Cardiac atrium fibroblast (primary cell): ENCODE data around the gene RNU2-1. TPM values are rescaled to one million over a fixed set of nuclear protein-coding genes. Genes with fewer than 3 reads are reported as not detected.

Experiments used
- total RNA-seq: library from RNA; depleted of rRNA; stranded (reverse); fragments of >200 nt; gene quantifications from 2 replicates; pipeline ENCODE4 v1.2.3, GENCODE V29; 2015

RNU2-1 gene
- total RNA-seq, result not detected in 2 replicates

GRCh38 chr17:43233877-43234276 is at the start of gene RNU2-1:
Gene RNU2-1 (minus strand): TSS chr17:43233977.

GRCh38 chr17:43228020-43228782 is 5.6 kb downstream of the RNU2-1 start, which contains the start of gene CCDC200:
Gene CCDC200 (minus strand): TSS chr17:43228623. CDS start chr17:43228554, 69 bp downstream.

GRCh38 chr17:43211480-43212402 is 22.0 kb downstream of the RNU2-1 start, which contains the start of gene TMEM106A:
Gene TMEM106A (plus strand): TSS chr17:43211875. CDS start chr17:43213042, 1,167 bp downstream.

Other genes starting within 250 kb of the RNU2-1 start
- 1,314 and 1,460 TPM in 2 replicates for gene RPL27, start 235.6 kb downstream of the RNU2-1 start, total RNA-seq
- gene IFI35, start 227.2 kb downstream of the RNU2-1 start, total RNA-seq, result 40.6 and 44.4 TPM in 2 replicates
- gene VAT1, start 211.6 kb downstream of the RNU2-1 start, total RNA-seq, result 194 and 208 TPM in 2 replicates
- 0.49 TPM in 1 of 2 replicates, not detected in the other for gene RND2, start 208.7 kb downstream of the RNU2-1 start, total RNA-seq
- gene BRCA1, start 108.6 kb downstream of the RNU2-1 start, total RNA-seq, result 5.0 and 6.3 TPM in 2 replicates
- gene NBR1, start 62.8 kb downstream of the RNU2-1 start, total RNA-seq, result 81.1 and 81.3 TPM in 2 replicates
- 3.9 and 5.1 TPM in 2 replicates for gene TMEM106A, start 22.1 kb downstream of the RNU2-1 start, total RNA-seq
- gene CCDC200, start 5.4 kb downstream of the RNU2-1 start, total RNA-seq, result not detected in 2 replicates
- 19.5 and 23.2 TPM in 2 replicates for gene ARL4D, start 165.0 kb upstream of the RNU2-1 start, total RNA-seq
- gene DHX8, start 250.0 kb upstream of the RNU2-1 start, total RNA-seq, result 22.6 and 37.1 TPM in 2 replicates